Measurements from ENCODE around the gene CD300LD.

GRCh38 chr17:74637265-74637664 lies 45.2 kb upstream of the CD300LD start:
- TF ChIP-seq POLR2A (IDR thresholded peaks at IDR 0.05; ENCODE audit: control extremely low read depth in 1 of 2, low read depth in 2 of 2, low read length in 2 of 2) (no peak), MAX (IDR thresholded peaks at IDR 0.05) (no peak)

All from H1 (cell line).